ENCODE data around the gene ABCD1.

The ABCD1 gene

GRCh38 chrX:153771415-153772315 lies 47.0 kb downstream of the ABCD1 start:
- Histone ChIP-seq H3K79me2 (ENCODE audit: insufficient read depth, low read length) (no peaks in the 10 kb centered on the region), H3K9me3 (ENCODE audit: insufficient read depth, low read depth, low read length) (no peaks in the 10 kb centered on the region), H3F3A (ENCODE audit: low read depth) (no peaks in the 10 kb centered on the region), H3K4me2 (ENCODE audit: low read depth, low read length, poor library complexity, severe bottlenecking) (no peak overlapping the region), H4K20me1 (ENCODE audit: insufficient read depth, low read length, poor library complexity, severe bottlenecking) (no peaks in the 10 kb centered on the region), H3K36me3 (ENCODE audit: insufficient read depth, low read length) (no peaks in the 10 kb centered on the region), H2AFZ (ENCODE audit: low read length) (no peak overlapping the region), H3K9ac (ENCODE audit: low read depth, low read length, poor library complexity, severe bottlenecking) (no peak overlapping the region), H3K4me3 (ENCODE audit: low read length, poor library complexity, severe bottlenecking) (no peak overlapping the region), H3K27me3 (ENCODE audit: insufficient read depth, low read length, poor library complexity, severe bottlenecking) (no peaks in the 10 kb centered on the region), H3K4me1 (ENCODE audit: insufficient read depth, low read length, poor library complexity, severe bottlenecking) (peaks cover 2% of the 10 kb centered on the region), H3K9me2 (replicated peaks; ENCODE audit: low read depth, low read length) (no peaks in the 10 kb centered on the region)
- TF ChIP-seq CTCF (conservative IDR thresholded peaks at IDR 0.05; ENCODE audit: low read length) (no peak), EZH2phosphoT487 (IDR thresholded peaks at IDR 0.05; ENCODE audit: borderline replicate concordance) (no peak)

GRCh38 chrX:153772316-153773217 lies 47.9 kb downstream of the ABCD1 start:
- Histone ChIP-seq H3K4me1 (ENCODE audit: insufficient read depth, low read length, poor library complexity, severe bottlenecking) (no peaks in the 10 kb centered on the region), H3K9me2 (replicated peaks; ENCODE audit: low read depth, low read length) (no peaks in the 10 kb centered on the region), H3K27me3 (ENCODE audit: insufficient read depth, low read length, poor library complexity, severe bottlenecking) (no peaks in the 10 kb centered on the region), H2AFZ (ENCODE audit: low read length) (no peak overlapping the region), H3K9me3 (ENCODE audit: insufficient read depth, low read depth, low read length) (no peaks in the 10 kb centered on the region), H3K36me3 (ENCODE audit: insufficient read depth, low read length) (no peaks in the 10 kb centered on the region), H3F3A (ENCODE audit: low read depth) (no peaks in the 10 kb centered on the region), H4K20me1 (ENCODE audit: insufficient read depth, low read length, poor library complexity, severe bottlenecking) (no peaks in the 10 kb centered on the region), H3K9ac (ENCODE audit: low read depth, low read length, poor library complexity, severe bottlenecking) (no peak overlapping the region), H3K79me2 (ENCODE audit: insufficient read depth, low read length) (no peaks in the 10 kb centered on the region), H3K4me3 (ENCODE audit: low read length, poor library complexity, severe bottlenecking) (no peak overlapping the region), H3K4me2 (ENCODE audit: low read depth, low read length, poor library complexity, severe bottlenecking) (no peak overlapping the region)
- TF ChIP-seq CTCF (conservative IDR thresholded peaks at IDR 0.05; ENCODE audit: low read length) (no peak), EZH2phosphoT487 (IDR thresholded peaks at IDR 0.05; ENCODE audit: borderline replicate concordance) (no peak)

GRCh38 chrX:153773218-153773611 lies 48.6 kb downstream of the ABCD1 start:
- no peaks in the 10 kb centered on the region for H3K36me3 ChIP-seq (ENCODE audit: insufficient read depth, low read length)
- no peaks in the 10 kb centered on the region for H3F3A ChIP-seq (ENCODE audit: low read depth)
- no peak for TF ChIP-seq CTCF (conservative IDR thresholded peaks at IDR 0.05; ENCODE audit: low read length)
- no peak for TF ChIP-seq EZH2phosphoT487 (IDR thresholded peaks at IDR 0.05; ENCODE audit: borderline replicate concordance)
- H3K9ac ChIP-seq (ENCODE audit: low read depth, low read length, poor library complexity, severe bottlenecking), result no peak overlapping the region
- no peaks in the 10 kb centered on the region for H3K9me2 ChIP-seq (replicated peaks; ENCODE audit: low read depth, low read length)
- no peaks in the 10 kb centered on the region for H4K20me1 ChIP-seq (ENCODE audit: insufficient read depth, low read length, poor library complexity, severe bottlenecking)
- H3K27me3 ChIP-seq (ENCODE audit: insufficient read depth, low read length, poor library complexity, severe bottlenecking), result no peaks in the 10 kb centered on the region
- no peaks in the 10 kb centered on the region for H3K9me3 ChIP-seq (ENCODE audit: insufficient read depth, low read depth, low read length)
- no peaks in the 10 kb centered on the region for H3K4me1 ChIP-seq (ENCODE audit: insufficient read depth, low read length, poor library complexity, severe bottlenecking)
- H3K4me3 ChIP-seq (ENCODE audit: low read length, poor library complexity, severe bottlenecking), result no peak overlapping the region
- no peak overlapping the region for H3K4me2 ChIP-seq (ENCODE audit: low read depth, low read length, poor library complexity, severe bottlenecking)
- H2AFZ ChIP-seq (ENCODE audit: low read length), result no peak overlapping the region
- no peaks in the 10 kb centered on the region for H3K79me2 ChIP-seq (ENCODE audit: insufficient read depth, low read length)
